NCI-H1092 treated with DMSO at 0.1 percent for 48 hours (cell line): ENCODE results near the gene ZNF554.
"Not testable (repeated sequence)": the region's sequence is repeated elsewhere in the genome, so short reads cannot be mapped to it uniquely, and the experiment has no call there.

Experiments used
- DNase-seq: peaks from one replicate; lab custom pipeline; 2025; lab: John Stamatoyannopoulos, UW

The ZNF554 gene

DNA sequence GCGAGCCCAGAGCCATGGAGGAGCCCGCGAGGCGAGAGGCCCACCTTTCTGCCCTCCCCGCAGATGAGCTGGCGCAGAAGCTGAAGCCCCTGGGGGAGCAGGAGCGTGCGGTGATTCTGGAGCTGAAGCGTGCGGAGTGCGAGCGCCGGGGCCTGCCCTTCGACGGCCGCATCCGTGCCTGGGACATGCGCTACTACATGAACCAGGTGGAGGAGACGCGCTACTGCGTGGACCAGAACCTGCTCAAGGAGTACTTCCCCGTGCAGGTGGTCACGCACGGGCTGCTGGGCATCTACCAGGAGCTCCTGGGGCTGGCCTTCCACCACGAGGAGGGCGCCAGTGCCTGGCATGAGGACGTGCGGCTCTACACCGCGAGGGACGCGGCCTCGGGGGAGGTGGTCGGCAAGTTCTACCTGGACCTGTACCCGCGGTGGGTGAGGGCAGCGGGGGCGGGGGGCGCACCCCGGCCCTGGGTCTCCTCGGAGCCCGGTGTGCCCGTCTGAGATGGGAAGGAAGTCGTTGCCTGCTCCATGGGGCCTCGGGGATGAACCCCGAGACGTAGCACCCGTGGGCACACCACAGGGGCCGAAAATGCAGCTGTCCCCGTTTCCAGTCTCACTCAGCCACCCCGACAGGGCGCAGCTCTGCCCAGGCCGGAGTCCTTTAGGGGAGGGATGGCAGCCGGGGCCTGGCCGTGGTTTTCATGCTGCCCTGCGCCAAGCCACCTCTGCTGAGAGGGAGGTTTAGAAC lies 12.1 kb upstream of the ZNF554 start:
- no peak for DNase-seq

DNA sequence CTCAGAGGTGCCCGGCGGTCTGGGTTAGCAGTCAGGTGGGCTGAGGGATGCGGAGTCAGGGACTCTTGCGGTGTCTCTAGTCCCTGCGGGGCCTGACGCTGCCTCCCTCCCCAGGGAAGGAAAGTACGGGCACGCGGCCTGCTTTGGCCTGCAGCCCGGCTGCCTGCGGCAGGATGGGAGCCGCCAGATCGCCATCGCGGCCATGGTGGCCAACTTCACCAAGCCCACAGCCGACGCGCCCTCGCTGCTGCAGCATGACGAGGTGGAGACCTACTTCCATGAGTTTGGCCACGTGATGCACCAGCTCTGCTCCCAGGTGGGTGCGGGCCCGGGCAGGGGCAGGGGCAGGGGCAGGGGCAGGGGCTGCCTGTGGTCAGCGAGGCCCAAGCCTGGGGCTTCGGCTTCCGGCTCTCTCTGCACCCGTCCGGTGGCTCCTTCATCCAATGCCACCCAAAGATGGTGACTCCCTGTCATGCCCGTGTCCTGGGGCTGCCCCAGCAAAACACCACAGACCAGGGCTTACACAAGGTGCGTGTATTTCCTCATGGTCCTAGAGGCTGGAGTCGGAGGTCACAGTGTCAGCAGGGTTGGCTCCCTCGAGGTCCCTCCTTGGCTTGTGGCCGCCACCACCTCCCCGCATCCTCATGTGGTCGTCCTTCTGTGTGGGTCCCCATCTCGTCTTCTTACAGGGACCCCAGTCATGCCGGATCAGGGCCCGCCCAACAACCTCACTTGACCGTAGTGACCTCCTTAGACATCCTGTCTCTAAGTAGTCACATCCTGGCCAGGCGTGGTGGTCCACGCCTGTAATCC lies 11.3 kb upstream of the ZNF554 start:
- DNase-seq, result no peak

DNA sequence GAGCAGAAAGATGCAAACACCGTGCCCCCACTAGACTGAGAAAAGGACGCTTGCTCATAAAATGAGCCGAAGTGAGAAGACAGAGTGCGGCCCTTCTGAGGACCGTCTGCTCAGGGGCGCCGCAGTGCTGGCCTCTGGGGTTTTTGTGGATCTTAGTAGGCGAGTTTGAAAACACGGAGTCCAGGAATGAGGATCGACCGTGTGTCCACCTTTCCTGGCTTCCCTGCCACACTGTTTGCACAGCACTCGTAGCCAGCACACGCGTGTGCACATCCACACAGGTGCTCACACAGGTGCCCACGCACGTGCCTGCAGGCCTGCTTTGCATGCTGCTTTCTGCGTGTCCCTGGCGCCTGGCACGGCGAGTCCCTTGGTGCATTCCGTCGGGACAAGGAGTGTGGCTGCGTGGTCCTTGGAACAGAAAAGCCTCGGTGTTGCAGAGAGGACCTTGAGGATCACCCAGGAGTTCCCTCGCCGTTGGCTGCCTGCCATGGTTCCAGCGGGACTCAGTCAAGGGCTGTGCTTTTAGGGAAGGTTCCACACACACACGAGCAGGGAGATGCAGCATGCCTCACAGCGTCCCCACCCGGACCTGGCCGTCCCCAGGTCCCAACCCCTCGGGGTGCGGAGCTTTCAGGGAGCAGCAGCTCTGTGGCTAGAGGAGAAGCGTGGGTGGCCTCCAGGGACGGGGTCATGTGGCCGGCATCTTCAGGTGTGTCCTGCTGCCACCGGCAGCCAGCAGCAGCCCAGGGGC lies 10.1 kb upstream of the ZNF554 start:
- DNase-seq, result no peak

DNA sequence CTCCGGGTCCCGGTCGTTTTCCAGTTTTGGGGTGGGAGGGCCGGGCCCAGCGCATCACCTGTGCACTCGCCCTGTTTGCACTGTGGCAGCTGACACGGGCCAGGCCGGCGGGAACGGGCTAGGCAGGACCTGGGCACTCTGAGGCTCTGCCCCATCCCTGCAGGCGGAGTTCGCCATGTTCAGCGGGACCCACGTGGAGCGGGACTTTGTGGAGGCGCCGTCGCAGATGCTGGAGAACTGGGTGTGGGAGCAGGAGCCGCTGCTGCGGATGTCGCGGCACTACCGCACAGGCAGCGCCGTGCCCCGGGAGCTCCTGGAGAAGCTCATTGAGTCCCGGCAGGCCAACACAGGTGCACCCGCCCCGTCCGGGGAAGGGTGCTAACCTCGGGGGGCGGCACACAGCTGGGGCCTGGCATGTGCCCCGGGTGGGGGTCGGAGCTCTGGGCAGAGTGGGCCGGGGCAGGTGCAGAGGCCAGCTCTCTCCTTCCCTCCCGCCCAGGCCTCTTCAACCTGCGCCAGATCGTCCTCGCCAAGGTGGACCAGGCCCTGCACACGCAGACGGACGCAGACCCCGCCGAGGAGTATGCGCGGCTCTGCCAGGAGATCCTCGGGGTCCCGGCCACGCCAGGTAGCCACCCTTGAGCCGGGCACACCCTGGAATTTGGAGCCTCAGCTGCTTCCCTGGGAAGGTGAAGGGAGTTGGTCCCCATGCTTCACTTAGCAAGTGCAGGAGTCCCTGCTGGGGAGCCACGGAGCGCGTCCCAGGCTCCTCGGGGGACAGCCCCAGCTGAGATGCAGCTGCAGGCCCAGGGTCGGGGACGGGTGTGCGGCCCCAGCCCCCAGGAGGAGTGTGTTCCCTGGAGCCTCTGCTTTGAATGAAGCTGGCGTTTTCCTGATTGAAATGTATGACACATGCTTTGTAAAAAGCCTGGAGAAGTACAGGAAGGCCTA lies 9.3 kb upstream of the ZNF554 start:
- DNase-seq, result no peak

DNA sequence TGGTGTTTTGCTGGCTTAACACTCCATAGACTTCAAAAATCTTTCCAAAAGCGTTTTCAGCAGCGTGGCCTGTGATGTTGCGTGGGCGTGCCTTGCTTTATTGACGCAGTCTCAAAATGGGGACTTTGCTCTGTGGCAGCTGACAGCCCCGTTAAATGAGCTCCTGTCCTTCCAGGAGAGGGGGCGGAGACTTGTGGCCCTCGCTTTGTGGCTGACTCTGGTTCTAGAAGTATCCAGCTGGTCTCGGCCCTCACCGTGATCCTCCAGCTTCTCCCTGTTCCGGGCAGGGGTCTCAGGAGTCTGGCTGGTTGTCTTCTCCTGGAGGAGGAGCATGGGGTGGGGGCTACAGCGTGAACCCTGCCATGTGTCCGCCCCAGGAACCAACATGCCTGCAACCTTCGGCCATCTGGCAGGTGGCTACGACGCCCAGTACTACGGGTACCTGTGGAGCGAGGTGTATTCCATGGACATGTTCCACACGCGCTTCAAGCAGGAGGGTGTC lies 8.4 kb upstream of the ZNF554 start:
- DNase-seq, result no peak

DNA sequence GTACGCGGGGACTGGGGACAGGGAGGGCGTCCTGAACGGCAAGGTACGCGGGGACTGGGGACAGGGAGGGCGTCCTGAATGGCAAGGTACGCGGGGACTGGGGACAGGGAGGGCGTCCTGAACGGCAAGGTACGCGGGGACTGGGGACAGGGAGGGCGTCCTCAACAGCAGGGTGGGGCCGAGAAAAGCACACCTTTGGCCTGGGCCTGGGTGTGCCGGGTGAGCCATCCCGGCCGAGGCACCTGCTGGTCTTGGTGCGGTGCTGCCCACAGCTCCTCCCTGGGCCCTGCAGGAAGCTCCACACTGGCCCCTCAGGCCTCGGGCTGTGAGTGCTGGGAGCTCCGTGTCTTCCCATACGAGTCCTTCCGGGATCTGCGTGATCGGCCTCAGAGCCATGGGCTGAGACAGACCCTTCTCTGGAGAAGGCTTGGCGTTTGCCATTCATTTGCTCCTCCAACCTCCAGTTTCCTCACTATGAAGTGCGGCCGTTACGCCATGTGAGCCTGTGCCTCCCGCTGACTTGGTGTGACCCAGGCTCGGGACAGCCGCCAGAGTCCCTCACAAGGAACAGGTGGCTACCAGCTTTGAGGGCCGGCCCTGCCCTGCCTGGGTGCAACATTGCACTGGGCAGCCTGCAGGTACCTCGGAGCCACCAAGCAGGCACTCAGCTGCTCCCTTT lies 7.8 kb upstream of the ZNF554 start:
- no peak for DNase-seq

DNA sequence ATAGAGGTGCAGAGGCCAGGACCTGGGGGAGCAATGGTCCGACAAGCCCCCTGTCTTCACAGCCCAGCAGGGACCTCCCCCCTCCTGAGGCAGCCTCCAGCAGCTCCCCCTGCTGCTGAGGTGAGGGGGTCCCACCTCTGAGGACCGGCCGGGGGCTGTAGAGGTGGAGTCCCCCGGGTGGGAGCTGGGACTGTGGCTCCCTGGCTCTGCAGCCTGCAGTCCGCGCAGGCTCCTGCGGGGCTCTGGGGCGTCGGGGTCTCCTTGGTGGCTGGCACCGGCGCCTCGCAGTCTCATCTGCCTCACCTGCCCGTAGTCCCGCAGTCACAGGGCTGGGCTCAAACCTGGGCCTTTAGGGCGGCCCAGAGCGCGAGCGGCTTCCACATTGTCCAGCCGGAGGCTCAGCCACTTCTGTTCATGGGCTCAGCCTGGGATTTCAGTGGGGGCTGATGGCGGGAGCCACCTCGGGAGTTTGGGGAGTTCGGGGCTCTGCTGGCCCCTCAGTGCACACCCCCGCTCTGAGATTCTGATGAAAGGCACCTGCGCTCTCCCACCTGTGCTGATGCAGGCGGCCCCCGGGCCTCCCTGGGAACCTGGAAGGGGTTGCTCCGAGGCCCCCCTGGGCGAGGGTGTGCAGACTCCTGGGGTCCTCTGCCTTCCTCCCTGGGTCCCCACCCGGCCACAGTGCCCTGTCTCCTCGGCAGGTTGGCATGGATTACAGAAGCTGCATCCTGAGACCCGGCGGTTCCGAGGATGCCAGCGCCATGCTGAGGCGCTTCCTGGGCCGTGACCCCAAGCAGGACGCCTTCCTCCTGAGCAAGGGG lies 7.0 kb upstream of the ZNF554 start:
- no peak for DNase-seq

DNA sequence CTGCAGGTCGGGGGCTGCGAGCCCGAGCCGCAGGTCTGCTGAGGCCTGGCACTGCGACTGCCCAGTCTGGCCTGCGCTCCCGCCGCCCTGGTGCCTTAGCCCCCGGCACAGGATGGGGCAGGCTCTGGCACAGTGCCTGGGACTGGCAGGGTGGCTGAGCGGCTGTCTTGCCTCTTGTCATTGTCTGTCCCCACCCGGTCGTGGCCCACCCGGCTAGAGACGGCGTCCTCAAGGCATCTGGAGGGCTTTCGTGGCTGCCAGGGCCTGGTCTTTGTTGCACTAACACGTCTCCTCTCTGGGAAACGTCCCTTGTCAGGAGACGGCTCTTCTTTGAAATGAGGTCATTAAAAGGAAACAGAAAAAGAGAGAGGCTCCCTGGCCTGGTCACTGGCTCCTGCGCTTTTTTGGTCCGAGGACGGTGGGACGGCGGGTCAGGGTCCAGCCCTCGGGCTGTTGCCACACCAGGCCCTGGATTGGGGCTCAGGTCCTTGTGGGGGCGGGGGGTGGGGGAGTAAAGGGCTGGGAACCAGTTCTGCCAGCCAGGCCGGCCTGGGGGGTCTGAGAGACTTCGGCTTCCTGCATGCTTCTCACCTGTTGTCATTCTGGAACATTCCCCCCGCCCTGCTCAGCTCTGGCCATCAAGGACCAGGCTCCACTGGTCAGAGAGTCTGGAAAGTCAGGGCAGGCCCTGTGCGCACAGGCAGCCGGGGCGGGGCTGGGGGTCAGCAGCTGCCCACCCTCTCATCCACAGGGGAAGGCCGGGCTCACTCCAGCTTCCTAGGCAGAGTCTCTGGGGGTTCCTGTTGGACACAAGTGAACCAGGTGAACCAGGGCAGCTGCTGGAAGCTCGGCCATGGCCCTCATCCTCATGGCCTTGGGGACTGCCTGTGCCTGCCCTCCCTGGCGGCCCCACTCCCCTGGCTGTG lies 6.2 kb upstream of the ZNF554 start:
- no peak for DNase-seq

DNA sequence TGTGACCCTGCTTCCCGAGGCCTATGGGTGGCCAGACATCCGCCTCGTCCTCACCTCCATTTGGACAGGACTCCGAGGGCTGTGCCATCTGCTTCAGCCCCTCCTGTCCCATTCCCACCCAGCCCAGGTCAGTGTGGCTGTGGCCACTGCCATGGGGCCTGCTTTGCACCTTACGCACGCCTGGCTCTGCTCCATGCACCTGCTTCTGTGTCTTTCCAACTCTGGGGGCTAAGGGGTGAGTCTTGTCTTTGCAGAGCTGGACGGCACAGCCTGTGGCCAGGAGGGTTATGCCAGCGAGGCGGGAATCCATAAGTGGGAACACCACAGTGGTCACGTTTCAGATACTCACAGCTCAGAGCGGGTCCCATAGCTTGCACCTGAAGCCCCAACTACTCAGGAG lies 5.2 kb upstream of the ZNF554 start:
- DNase-seq, result no peak

DNA sequence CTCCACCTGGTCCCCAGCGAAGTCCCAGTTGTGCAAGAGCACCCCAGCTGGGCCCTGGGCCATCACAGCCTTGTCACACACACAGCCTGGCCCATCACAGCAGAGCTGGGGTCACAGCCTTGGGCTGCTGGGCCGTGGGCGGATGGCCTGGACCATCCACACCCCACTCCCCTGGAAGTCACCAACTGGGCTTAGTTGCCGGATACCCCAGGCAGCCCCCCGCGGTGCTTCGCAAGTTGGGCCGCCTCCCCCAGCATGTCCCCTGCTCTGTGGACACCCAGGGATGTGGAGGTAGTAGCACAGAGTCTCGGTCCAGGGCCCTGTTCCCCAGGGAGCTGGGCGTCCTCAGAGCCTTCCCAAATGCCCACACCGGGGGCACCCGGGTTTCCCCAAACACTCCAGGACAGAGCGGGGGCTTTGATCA lies 4.5 kb upstream of the ZNF554 start:
- DNase-seq, result no peak

DNA sequence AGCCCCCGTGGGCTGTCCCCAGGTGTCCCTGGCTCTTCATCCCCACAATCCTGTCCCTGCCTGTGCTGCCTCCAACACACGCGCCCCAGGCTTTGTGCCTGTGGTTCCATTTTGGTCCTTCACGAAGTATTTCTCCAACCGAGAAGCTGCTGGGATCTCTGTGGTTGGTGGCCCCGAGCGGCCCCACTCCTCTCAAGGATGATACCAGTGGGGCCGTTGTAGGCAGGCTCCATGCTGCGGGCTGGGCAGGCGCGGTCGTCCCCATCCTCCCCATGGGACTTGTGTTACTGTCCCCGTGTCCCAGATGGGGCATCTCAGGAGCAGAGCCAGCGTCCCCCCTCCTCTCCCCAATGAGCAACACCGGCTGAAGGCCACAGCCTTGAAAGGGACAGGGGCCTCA lies 3.7 kb upstream of the ZNF554 start:
- DNase-seq, result no peak

DNA sequence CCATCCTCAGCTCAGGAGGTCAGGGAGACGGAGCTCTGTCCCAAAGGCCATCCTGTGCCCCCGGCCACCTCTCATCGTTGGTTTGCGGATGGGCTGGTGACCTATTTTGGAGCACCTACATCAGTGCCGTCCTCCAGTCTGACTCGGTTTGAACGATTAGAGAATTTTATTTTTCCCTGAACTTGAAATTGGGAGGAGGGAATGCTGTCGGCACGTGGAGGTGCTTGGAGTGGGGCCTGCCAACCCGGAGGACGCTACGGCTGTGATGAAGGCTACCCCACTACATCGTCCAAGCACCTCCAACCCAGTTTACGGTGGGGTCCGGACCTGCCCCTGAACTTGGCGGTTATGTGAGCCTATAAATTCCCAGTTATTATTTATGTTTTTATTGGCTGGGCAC lies 3.0 kb upstream of the ZNF554 start:
- no peak for DNase-seq

DNA sequence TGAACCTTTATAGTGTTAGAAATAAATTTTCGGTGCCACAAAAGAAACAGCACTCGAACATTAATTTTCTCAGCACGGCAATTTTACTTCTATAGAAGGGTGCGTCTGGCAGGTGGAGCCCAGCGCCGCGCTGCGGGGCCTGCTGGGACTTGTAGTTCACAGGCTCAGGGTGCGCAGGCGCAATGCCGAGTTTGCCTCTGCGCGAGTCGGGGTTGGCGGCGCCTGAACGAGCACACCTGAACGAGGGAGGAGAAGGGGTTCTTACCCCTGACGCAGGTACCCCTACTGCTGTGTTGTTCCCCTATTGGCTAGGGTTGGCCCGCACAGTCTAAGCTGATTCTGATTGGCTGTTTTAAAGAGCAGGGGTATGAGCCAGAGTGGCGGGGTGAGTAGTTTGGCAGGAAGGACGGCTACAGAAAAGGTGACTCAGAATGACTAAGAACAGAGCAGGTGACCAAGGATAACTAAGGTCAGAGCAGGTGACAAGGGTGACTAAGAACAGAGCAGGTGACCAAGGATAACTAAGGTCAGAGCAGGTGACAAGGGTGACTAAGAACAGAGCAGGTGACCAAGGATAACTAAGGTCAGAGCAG lies 2.3 kb upstream of the ZNF554 start:
- DNase-seq, result not testable (repeated sequence)

DNA sequence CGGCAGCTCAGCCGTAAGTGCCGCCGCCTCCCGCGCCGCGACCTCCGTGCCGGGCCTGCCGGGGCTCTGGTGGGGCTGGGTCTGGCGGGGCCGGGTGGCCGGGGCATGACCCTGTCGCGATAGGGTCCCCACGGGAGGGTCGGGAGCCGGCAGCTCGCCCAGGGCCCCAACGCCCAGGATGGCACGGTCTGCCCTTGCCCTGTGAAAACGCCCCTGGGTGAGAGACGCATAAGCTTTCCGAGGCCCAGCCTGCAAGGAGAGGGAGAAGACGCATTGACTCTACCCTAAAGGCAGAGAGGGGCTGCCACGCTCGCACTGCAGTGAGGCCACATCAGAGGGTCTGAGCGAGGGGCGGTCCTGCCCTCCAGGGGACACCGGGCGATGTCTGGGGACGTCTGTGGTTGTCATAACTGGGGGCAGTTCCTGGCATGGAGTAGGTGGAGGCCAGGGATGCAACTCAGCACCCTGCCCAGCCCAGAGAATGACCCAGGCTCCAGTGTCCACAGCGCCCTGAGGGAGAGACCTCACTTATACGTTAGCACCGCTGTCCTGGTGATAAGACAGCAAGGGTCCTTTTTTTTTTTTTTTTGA lies 539 bp downstream of the ZNF554 start:
- no peak for DNase-seq

DNA sequence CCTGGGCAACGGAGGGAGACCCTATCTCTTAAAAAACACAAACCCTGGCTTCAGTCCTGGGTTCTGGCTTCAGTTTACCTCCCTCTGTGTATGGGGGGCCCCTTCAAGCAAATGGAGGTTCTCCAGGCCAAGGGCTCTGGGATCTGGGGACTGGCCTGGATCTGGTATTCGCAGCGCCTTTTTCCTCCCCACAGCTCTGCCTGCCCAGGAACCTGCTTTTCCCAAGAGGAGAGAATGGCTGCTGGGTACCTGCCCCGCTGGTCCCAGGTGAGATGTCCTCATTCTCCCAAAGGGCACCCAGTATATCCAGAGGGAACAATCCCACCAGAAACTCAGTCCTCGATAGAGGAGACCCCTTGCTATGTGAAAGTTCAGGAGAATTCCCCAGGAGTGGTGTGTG lies 3.2 kb downstream of the ZNF554 start:
- DNase-seq, result no peak

DNA sequence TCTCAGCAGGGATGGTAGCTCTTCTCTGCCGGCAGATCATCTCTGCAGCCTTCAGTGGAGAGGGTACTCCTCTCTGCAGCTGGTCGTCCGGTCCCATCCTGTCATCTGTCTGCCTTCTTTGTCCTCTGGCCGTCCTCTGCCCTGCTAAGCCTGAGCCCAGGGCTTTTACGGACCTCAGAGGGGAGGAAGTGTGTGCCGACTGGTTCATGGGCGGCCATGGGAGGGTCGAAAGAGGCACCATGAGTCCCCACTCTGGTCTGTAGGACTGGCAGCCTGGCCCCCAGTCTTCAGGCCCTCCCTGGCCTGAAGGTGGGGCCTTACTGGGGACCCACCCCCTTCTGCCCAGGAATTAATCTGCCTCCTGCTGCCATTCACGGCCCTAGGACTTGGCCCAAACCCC lies 4.0 kb downstream of the ZNF554 start:
- no peak for DNase-seq

DNA sequence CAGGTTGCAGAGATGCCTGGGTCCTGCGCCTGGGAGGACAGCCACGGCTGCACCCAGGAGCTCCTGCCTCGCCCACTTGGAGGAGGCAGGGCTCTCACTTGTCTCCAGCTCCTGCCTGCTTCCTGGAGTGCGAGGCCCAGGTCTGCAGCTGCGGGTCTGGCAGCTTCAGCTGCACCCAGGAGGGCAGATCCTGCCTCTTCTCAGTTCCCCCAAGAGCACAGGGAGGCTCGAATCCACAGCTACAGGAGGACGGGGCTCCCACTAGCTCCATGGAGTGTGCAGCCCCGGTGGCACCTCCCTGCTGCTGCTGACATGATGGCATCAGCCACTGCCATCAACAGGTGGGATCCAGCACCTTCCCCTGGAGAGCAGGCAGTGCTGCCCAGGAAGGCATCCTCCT lies 4.5 kb downstream of the ZNF554 start:
- DNase-seq, result no peak

DNA sequence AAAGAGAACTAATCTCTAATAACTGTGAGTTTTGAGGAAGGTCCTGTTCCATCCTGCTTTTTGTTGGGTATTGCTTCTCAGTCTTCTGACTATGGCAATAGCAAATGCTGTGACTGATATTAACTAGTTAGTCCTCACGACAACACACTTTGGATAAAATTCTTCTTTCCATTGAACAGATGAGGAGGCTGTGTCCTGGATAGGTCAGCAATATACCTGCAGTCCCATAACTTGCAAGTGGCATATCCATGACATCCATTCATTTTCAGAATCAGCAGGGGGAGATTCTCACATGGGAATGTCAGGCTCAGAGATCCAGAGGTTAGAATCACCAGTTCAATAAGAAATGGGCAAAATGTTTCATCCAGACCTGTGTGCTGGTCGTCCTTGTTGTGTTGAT lies 7.4 kb downstream of the ZNF554 start:
- DNase-seq, result no peak
